ENCODE data around the gene CPPED1. TPM values are rescaled to one million over a fixed set of nuclear protein-coding genes. Genes with fewer than 3 reads are reported as not detected.

Gene CPPED1
- total RNA-seq, 1 donor from 2014 or later = 15.2 TPM

GRCh38 chr16:12664164-12664733, 139.4 kb downstream of the CPPED1 start:
- no peak overlapping the region for H3K4me3 Mint-ChIP-seq
- no peaks in the 10 kb centered on the region for H3K27me3 Mint-ChIP-seq
- H3K9me3 Mint-ChIP-seq = peaks cover 9% of the 10 kb centered on the region
- peaks cover 7% of the 10 kb centered on the region for H3K36me3 Mint-ChIP-seq
- no peak for DNase-seq (ENCODE audit: extremely low spot score, unreplicated experiment)
- H3K27ac Mint-ChIP-seq = no peak overlapping the region
- TF ChIP-seq, protein P1, sequence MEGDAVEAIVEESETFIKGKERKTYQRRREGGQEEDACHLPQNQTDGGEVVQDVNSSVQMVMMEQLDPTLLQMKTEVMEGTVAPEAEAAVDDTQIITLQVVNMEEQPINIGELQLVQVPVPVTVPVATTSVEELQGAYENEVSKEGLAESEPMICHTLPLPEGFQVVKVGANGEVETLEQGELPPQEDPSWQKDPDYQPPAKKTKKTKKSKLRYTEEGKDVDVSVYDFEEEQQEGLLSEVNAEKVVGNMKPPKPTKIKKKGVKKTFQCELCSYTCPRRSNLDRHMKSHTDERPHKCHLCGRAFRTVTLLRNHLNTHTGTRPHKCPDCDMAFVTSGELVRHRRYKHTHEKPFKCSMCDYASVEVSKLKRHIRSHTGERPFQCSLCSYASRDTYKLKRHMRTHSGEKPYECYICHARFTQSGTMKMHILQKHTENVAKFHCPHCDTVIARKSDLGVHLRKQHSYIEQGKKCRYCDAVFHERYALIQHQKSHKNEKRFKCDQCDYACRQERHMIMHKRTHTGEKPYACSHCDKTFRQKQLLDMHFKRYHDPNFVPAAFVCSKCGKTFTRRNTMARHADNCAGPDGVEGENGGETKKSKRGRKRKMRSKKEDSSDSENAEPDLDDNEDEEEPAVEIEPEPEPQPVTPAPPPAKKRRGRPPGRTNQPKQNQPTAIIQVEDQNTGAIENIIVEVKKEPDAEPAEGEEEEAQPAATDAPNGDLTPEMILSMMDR (conservative IDR thresholded peaks at IDR 0.05) = no peak
- H3K4me1 Mint-ChIP-seq (ENCODE audit: unreplicated experiment) = no peaks in the 10 kb centered on the region

- H3K4me3 Mint-ChIP-seq = no peak overlapping the region
These were observed 142.0 kb downstream of the CPPED1 start for GRCh38 chr16:12661656-12662172.

DNA sequence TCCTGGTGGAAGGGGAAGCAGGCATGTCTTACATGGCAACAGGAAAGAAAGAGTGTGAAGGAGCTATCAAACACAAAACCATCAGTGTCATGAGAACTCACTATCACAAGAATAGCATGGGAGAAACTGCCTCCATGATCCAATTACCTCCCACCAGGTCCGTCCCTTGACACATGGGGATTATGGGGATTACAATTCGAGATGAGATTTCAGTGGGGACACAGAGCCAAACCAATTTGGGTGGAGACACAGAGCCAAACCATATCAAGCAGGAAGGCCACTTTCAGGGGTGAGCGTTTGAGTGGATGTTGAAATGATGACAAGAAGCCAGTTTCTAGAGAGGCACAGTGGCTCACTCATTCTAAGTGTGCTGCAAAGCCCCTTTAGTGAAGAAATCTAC, 143.8 kb downstream of the CPPED1 start:
- H3K4me1 Mint-ChIP-seq (ENCODE audit: unreplicated experiment) = no peaks in the 10 kb centered on the region
- no peak for DNase-seq (ENCODE audit: extremely low spot score, unreplicated experiment)
- no peaks in the 10 kb centered on the region for H3K9me3 Mint-ChIP-seq
- H3K4me3 Mint-ChIP-seq = no peak overlapping the region
- H3K36me3 Mint-ChIP-seq = no peaks in the 10 kb centered on the region
- TF ChIP-seq, protein P1 (conservative IDR thresholded peaks at IDR 0.05) = no peak
- no peaks in the 10 kb centered on the region for H3K27me3 Mint-ChIP-seq
- H3K27ac Mint-ChIP-seq = no peak overlapping the region

More at GRCh38 chr16:12661656-12662172, 142.0 kb downstream of the CPPED1 start:
- no peaks in the 10 kb centered on the region for H3K27me3 Mint-ChIP-seq
- no peak overlapping the region for H3K27ac Mint-ChIP-seq
- DNase-seq (ENCODE audit: extremely low spot score, unreplicated experiment) = no peak
- H3K36me3 Mint-ChIP-seq = no peaks in the 10 kb centered on the region
- H3K4me1 Mint-ChIP-seq (ENCODE audit: unreplicated experiment) = no peaks in the 10 kb centered on the region
- H3K9me3 Mint-ChIP-seq = no peaks in the 10 kb centered on the region
- TF ChIP-seq, protein P1 (conservative IDR thresholded peaks at IDR 0.05) = no peak

GRCh38 chr16:12658506-12658905, 145.2 kb downstream of the CPPED1 start:
- Mint-ChIP-seq H3K4me3 (no peak overlapping the region), H3K36me3 (no peaks in the 10 kb centered on the region), H3K9me3 (no peaks in the 10 kb centered on the region), H3K27ac (no peak overlapping the region), H3K4me1 (ENCODE audit: unreplicated experiment) (no peaks in the 10 kb centered on the region), H3K27me3 (no peaks in the 10 kb centered on the region)
- TF ChIP-seq, protein P1 (conservative IDR thresholded peaks at IDR 0.05) = no peak
- DNase-seq (ENCODE audit: extremely low spot score, unreplicated experiment) = no peak

DNA sequence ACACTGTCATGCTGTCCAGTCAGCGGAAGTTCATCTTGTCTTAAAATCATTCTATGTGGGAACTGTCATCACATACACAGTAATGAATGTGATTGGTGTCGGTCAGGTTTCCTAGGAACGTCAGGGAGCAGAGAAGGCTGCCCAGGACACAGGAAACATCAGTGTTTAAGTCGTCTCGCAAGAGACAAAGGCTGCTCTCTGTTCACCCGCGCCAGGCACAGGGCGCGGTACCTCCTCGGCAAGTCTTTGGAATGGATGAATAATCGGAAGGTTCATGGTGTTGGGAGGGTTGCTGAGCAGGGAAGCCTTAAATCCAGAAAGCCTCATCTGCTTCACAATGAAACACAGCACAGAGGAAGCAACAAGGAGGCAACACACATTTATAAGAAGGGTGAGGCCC, 148.2 kb downstream of the CPPED1 start:
- no peak for DNase-seq (ENCODE audit: extremely low spot score, unreplicated experiment)
- Mint-ChIP-seq H3K4me3 (no peak overlapping the region), H3K4me1 (ENCODE audit: unreplicated experiment) (no peaks in the 10 kb centered on the region), H3K9me3 (no peaks in the 10 kb centered on the region), H3K27me3 (peaks cover 15% of the 10 kb centered on the region), H3K27ac (no peak overlapping the region), H3K36me3 (no peaks in the 10 kb centered on the region)
- TF ChIP-seq, protein P1 (conservative IDR thresholded peaks at IDR 0.05) = no peak
